Glutamatergic neuron (in vitro differentiated cells): ENCODE results near the gene SEMA6B. TPM values are rescaled to one million over a fixed set of nuclear protein-coding genes. Genes with fewer than 3 reads are reported as not detected.
A peak's percentile ranks its signal among the peaks of the same experiment; 100 is the strongest.

Experiments used
- DNase-seq: peaks from one replicate; pipeline ENCODE4 v3.0.0; 2022
- H3K27ac Mint-ChIP-seq: one replicate; pipeline ENCODE4 v1.8.0; 2020; ENCODE audit warnings: mild to moderate bottlenecking, mixed read lengths, inconsistent platforms; ENCODE audit not compliant: unreplicated experiment
- H3K27me3 Mint-ChIP-seq: one replicate; pipeline ENCODE4 v1.8.0; 2020; ENCODE audit warnings: mild to moderate bottlenecking, moderate library complexity, mixed read lengths, inconsistent platforms; ENCODE audit not compliant: unreplicated experiment
- H3K36me3 Mint-ChIP-seq: one replicate; pipeline ENCODE4 v1.8.0; 2020; ENCODE audit warnings: mild to moderate bottlenecking, mixed read lengths, inconsistent platforms; ENCODE audit not compliant: unreplicated experiment
- H3K4me1 Mint-ChIP-seq: one replicate; pipeline ENCODE4 v1.8.0; 2020; ENCODE audit warnings: mild to moderate bottlenecking, low read depth, mixed read lengths, inconsistent platforms; ENCODE audit not compliant: unreplicated experiment
- H3K4me3 Mint-ChIP-seq: one replicate; pipeline ENCODE4 v1.8.0; 2020; ENCODE audit warnings: mild to moderate bottlenecking, mixed read lengths, inconsistent platforms; ENCODE audit not compliant: unreplicated experiment
- H3K9me3 Mint-ChIP-seq: one replicate; pipeline ENCODE4 v1.8.0; 2020; ENCODE audit warnings: mild to moderate bottlenecking, moderate library complexity, mixed read lengths, inconsistent platforms; ENCODE audit not compliant: unreplicated experiment
- total RNA-seq: library from RNA; stranded (reverse); fragmentation: NEBNext Ultra II Directional; extraction: Animal tissue kit (Norgen Biotek cat#: 25700); gene quantifications from one replicate; pipeline ENCODE4 v1.2.1, GENCODE V29; 2021; ENCODE audit not compliant: unreplicated experiment
- TF ChIP-seq, protein P1 (sequence below): fragments of 200-600 bp; sonication (generic); IDR thresholded peaks from one replicate; pipeline ENCODE4 v1.5.0; 2021; ENCODE audit not compliant: partially characterized antibody, unreplicated experiment

The SEMA6B gene
- total RNA-seq, 1 donor from 2014 or later, result 234 TPM

DNA sequence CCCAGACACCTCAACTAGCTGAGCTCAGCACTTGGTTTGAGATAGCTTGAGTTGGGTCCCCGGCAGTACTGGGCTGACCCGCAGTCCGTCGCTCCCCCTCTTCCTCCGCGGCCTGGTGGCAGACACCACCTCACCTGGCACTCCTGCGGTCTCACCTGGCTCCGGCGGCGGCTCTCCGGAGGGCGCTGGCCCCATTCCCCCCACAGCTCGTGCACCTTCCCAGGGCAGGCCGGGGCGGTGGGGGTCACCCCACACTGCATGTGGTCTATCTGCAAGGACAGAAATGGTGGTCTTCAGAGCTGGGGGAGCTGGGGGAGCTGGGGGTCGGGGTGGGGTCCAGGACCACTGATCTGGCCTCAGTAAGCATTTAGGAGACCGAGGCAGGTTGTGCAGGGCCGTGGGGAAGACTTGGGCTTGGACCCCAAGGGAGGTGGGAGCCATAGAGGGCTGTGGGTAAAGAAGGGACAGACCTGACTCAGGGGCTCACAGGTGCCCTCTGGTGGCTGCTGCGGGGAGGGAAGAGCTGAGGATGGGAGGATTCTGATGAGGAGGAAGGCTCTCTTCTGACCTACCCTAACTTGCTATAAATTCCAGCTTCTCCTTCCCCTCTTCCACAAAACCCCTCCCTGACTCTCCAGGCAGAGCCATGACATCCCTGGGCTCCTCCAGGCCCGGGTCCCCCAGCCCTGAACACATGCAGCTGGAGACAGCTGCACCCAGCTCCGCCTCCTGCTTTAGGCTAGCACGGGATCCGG, 34.5 kb downstream of the SEMA6B start:
- Mint-ChIP-seq H3K4me1 (no peaks in the 10 kb centered on the region), H3K4me3 (no peak overlapping the region), H3K9me3 (peaks cover under 1% of the 10 kb centered on the region), H3K27me3 (peaks cover 6% of the 10 kb centered on the region), H3K36me3 (no peaks in the 10 kb centered on the region), H3K27ac (no peak overlapping the region)
- TF ChIP-seq, protein P1, sequence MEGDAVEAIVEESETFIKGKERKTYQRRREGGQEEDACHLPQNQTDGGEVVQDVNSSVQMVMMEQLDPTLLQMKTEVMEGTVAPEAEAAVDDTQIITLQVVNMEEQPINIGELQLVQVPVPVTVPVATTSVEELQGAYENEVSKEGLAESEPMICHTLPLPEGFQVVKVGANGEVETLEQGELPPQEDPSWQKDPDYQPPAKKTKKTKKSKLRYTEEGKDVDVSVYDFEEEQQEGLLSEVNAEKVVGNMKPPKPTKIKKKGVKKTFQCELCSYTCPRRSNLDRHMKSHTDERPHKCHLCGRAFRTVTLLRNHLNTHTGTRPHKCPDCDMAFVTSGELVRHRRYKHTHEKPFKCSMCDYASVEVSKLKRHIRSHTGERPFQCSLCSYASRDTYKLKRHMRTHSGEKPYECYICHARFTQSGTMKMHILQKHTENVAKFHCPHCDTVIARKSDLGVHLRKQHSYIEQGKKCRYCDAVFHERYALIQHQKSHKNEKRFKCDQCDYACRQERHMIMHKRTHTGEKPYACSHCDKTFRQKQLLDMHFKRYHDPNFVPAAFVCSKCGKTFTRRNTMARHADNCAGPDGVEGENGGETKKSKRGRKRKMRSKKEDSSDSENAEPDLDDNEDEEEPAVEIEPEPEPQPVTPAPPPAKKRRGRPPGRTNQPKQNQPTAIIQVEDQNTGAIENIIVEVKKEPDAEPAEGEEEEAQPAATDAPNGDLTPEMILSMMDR, result peak; percentile 74
- peak; percentile 90 for DNase-seq

DNA sequence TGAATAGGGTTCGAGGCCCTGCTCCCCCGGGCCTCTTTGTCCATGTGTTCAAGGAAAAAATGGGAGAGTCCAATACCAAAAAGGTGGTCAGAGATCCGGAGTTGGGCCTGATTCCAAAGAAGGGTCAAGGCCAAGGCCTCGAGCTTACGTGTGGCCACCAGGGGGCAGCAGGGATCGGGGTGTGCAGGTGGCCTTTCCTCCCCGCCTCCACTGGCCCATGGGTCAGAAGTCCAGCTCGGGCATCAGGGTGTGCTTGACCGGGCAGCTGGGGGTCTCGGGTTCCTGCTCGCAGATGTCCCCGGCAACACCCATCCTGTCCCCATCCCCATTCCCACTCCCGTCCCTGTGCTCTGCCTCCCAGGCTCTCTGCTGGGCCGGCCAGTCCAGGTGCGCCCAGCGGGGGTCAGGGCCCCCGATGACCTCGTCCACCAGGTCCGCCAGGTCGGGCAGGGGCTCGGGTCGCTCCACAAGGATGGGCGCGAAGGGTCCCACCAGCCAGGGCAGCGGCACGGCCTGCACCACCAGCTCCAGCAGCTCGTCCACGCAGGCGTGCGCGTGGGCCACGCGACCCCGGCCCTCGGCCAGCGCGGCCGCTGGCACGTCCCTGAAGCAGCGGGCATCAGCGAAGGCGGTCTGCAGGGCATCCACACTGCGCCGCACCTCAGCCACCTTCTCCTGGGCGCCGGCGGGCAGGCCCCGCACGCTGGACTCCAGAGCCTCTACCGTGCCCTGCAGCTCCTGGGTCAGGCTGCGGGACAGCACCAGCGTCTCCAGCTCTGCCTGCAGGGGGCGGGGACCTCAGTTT, 36.0 kb downstream of the SEMA6B start:
- H3K9me3 Mint-ChIP-seq, result peaks cover 3% of the 10 kb centered on the region
- no peaks in the 10 kb centered on the region for H3K4me1 Mint-ChIP-seq
- H3K27me3 Mint-ChIP-seq, result peaks cover 8% of the 10 kb centered on the region
- TF ChIP-seq, protein P1, result peak; percentile 87
- H3K27ac Mint-ChIP-seq, result no peak overlapping the region
- no peak overlapping the region for H3K4me3 Mint-ChIP-seq
- no peaks in the 10 kb centered on the region for H3K36me3 Mint-ChIP-seq
- DNase-seq, result peak; percentile 74

DNA sequence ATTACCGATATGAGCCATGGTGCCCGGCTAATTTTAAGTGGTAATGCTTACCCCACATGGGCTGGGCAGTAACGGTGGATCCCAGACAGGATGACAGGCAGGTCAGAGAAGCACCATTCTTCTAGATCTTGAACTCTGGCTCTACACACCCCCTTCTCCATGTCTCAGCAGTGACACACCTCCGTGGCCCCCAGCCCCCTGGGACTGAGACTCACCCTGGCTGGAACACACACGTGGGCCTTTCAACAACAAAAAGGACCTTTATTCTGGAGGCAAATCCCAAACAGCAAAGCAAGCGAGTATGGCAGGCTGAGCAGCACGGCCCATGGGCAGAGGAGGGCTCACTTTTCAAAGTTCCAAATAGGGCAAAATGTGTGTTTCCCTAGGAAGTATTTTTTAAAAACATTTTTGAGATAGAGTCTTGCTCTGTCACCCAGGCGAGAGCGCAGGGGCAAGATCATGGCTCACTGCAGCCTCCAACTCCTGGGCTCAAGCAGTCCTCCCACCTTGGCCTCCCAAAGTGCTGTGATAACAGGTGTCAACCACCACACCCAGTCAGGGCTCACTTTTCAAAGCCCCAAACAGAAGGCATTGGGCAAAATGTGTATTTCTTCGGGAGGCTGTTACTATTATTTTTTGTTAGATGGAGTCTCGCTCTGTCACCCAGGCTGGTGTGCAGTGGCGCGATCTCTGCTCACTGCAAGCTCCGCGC, 37.0 kb downstream of the SEMA6B start:
- peaks cover 2% of the 10 kb centered on the region for H3K27me3 Mint-ChIP-seq
- H3K4me3 Mint-ChIP-seq, result no peak overlapping the region
- no peak for DNase-seq
- H3K27ac Mint-ChIP-seq, result no peak overlapping the region
- no peaks in the 10 kb centered on the region for H3K36me3 Mint-ChIP-seq
- no peaks in the 10 kb centered on the region for H3K4me1 Mint-ChIP-seq
- TF ChIP-seq, protein P1, result no peak
- peaks cover 3% of the 10 kb centered on the region for H3K9me3 Mint-ChIP-seq

DNA sequence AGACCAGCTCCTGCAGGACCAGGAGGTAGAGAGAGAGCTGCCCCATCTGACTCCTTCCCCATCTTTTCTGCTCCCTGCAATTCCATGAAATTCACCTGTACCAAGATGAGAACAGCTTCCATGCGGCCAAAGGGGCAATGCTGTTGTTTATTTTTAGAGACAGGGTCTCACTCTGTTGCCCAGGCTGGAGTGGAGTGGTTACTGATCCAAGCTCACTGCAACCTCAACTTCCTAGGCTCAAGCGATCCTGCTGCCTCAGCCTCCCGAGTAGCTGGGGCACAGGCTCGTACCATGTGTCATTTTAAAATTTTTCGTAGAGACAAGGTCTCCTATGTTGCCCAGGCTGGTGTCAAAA, 37.6 kb downstream of the SEMA6B start:
- Mint-ChIP-seq H3K4me1 (no peaks in the 10 kb centered on the region), H3K27ac (no peak overlapping the region)
- no peak for DNase-seq

More for the DNA sequence above, 37.6 kb downstream of the SEMA6B start:
- H3K9me3 Mint-ChIP-seq, result peaks cover 3% of the 10 kb centered on the region
- no peak overlapping the region for H3K4me3 Mint-ChIP-seq
- H3K36me3 Mint-ChIP-seq, result no peaks in the 10 kb centered on the region
- TF ChIP-seq, protein P1, result no peak
- peaks cover 2% of the 10 kb centered on the region for H3K27me3 Mint-ChIP-seq
